Upper lobe of left lung (tissue), 6 donors: ENCODE results near the gene CALML6. TPM values are rescaled to one million over a fixed set of nuclear protein-coding genes. Genes with fewer than 3 reads are reported as not detected.

ENCODE experiments used
- ATAC-seq, 2 donors: fragments of 200-7000 bp; cut with Tn5 transposase; one replicate each; pipeline ENCODE4 v1.9.1; 2022; ENCODE audit warnings: mild to moderate bottlenecking in 2 of 2, moderate library complexity in 2 of 2; ENCODE audit not compliant: low FRiP score in 2 of 2
- DNase-seq, 2 donors: peaks; one replicate each; pipeline ENCODE4 v3.0.0-alpha.2; 2019 to 2020
- H3K27ac ChIP-seq, 4 donors: fragments of 200-600 bp; sonication (generic); one replicate each; pipeline ENCODE4 v1.5.1; 2016 to 2019
- H3K27me3 ChIP-seq, 4 donors: fragments of 200-600 bp; sonication (generic); one replicate each; pipeline ENCODE4 v1.5.1; 2017 to 2019
- H3K36me3 ChIP-seq, 4 donors: fragments of 200-600 bp; sonication (generic); one replicate each; pipeline ENCODE4 v1.5.1; 2016 to 2019
- H3K4me1 ChIP-seq, 4 donors: fragments of 200-600 bp; sonication (generic); one replicate each; pipeline ENCODE4 v1.5.1; 2018 to 2019
- H3K4me3 ChIP-seq, 4 donors: fragments of 200-600 bp; sonication (generic); one replicate each; pipeline ENCODE4 v1.5.1; 2017 to 2019; ENCODE audit warnings: mild to moderate bottlenecking in 2 of 4, moderate library complexity in 1 of 4
- H3K9me3 ChIP-seq, 4 donors: fragments of 200-600 bp; sonication (generic); one replicate each; pipeline ENCODE4 v1.5.1; 2018 to 2019
- CTCF ChIP-seq, 6 experiments: fragments of 450-650 bp in 4 of 6; fragments of 200-600 bp in 2 of 6; sonication (generic) in 2 of 6; IDR thresholded peaks; one replicate each; pipeline ENCODE4 v1.5.1; 2016 to 2019; ENCODE audit warnings: antibody characterized with exemption in 6 of 6
- EP300 ChIP-seq, 4 donors: sonication (generic); formaldehyde crosslinking; IDR thresholded peaks; one replicate each; pipeline ENCODE4 v1.5.1; 2017; ENCODE audit warnings: antibody characterized with exemption in 4 of 4, control low read depth in 2 of 4
- POLR2A ChIP-seq, 4 donors: fragments of 450-650 bp; IDR thresholded peaks; one replicate each; pipeline ENCODE4 v1.5.1; 2016 to 2017; ENCODE audit warnings: antibody characterized with exemption in 4 of 4, mild to moderate bottlenecking in 2 of 4
- POLR2AphosphoS5 ChIP-seq, 2 donors: sonication (generic); formaldehyde crosslinking; IDR thresholded peaks; one replicate each; pipeline ENCODE4 v1.5.1; 2017; ENCODE audit warnings: antibody characterized with exemption in 2 of 2
- WGBS, 2 donors: methylation state at CpG; one replicate each; pipeline ENCODE4 v1.1.5; 2017 to 2018; 5-methylcytosine and 5-hydroxymethylcytosine counted together
- total RNA-seq, 6 donors: library from RNA; depleted of rRNA in 4 of 6; stranded (reverse); fragments of >200 nt in 4 of 6; gene quantifications; one replicate each; pipeline versions ENCODE4 v1.1.0 to v1.2.1, GENCODE V29; 2016 to 2021
- donor health status: DM: no; HTN: no; CAD: no; lungs with moderate emphysema.
- donor health status: DM: no; HTN: yes; CAD: no; lungs with severe emphysema.

Gene CALML6
- total RNA-seq, 6 donors from 2014 or later = 0.37 to 0.57 (median 0.39) TPM; not detected in 3

- Histone ChIP-seq H3K9me3 (no peaks in the 10 kb centered on the region), H3K27ac (no peak overlapping the region), H3K4me3 (no peak overlapping the region), H3K36me3 (peaks cover 0 to 28% (median 3%) of the 10 kb centered on the region in 4 donors), H3K4me1 (peaks cover 65 to 94% (median 73%) of the 10 kb centered on the region in 4 donors), H3K27me3 (no peaks in the 10 kb centered on the region)
- DNase-seq (peak in 1 of 2 donors; percentile 53), ATAC-seq (peak; percentile 13 to 15)
- WGBS, 2 donors = 65 to 78% methylated on average over 2 of the region's 2 CpGs
- TF ChIP-seq CTCF (IDR thresholded peaks at IDR 0.05) (no peak), POLR2AphosphoS5 (IDR thresholded peaks at IDR 0.05) (no peak), POLR2A (IDR thresholded peaks at IDR 0.05) (no peak), EP300 (IDR thresholded peaks at IDR 0.05) (no peak)
These were observed 41.9 kb upstream of the CALML6 start for GRCh38 chr1:1873186-1873585.

GRCh38 chr1:1874901-1875300 lies 40.2 kb upstream of the CALML6 start:
- Histone ChIP-seq H3K9me3 (no peaks in the 10 kb centered on the region), H3K27ac (no peak overlapping the region), H3K4me1 (peaks cover 59 to 95% (median 72%) of the 10 kb centered on the region in 4 donors), H3K36me3 (peaks cover 0 to 28% (median 3%) of the 10 kb centered on the region in 4 donors), H3K27me3 (no peaks in the 10 kb centered on the region), H3K4me3 (no peak overlapping the region)
- WGBS, 2 donors = 97 to 98% methylated on average over 7 of the region's 7 CpGs
- no peak for ATAC-seq
- DNase-seq = no peak
- TF ChIP-seq POLR2A (IDR thresholded peaks at IDR 0.05) = no peak
- TF ChIP-seq POLR2AphosphoS5 (IDR thresholded peaks at IDR 0.05) = no peak
- TF ChIP-seq EP300 (IDR thresholded peaks at IDR 0.05) = no peak
- TF ChIP-seq CTCF (IDR thresholded peaks at IDR 0.05) = no peak

- Histone ChIP-seq H3K27me3 (no peaks in the 10 kb centered on the region), H3K9me3 (no peaks in the 10 kb centered on the region), H3K4me1 (peaks cover 53 to 96% (median 71%) of the 10 kb centered on the region in 4 donors), H3K4me3 (no peak overlapping the region), H3K36me3 (peaks cover 0 to 28% (median 3%) of the 10 kb centered on the region in 4 donors), H3K27ac (no peak overlapping the region)
- TF ChIP-seq CTCF (IDR thresholded peaks at IDR 0.05) (no peak), EP300 (IDR thresholded peaks at IDR 0.05) (no peak), POLR2A (IDR thresholded peaks at IDR 0.05) (no peak), POLR2AphosphoS5 (IDR thresholded peaks at IDR 0.05) (no peak)
- WGBS, 2 donors = 69 to 76% methylated on average over 1 of the region's 1 CpG
- DNase-seq (no peak), ATAC-seq (no peak)
These were observed 39.1 kb upstream of the CALML6 start for GRCh38 chr1:1875932-1876331.

- peaks cover 53 to 97% (median 71%) of the 10 kb centered on the region in 4 donors for H3K4me1 ChIP-seq
- H3K9me3 ChIP-seq = no peaks in the 10 kb centered on the region
- DNase-seq (no peak), ATAC-seq (no peak)
- H3K36me3 ChIP-seq = peaks cover 0 to 28% (median 3%) of the 10 kb centered on the region in 4 donors
- H3K4me3 ChIP-seq = no peak overlapping the region
- 80 to 84% methylated on average over 11 of the region's 11 CpGs for WGBS, 2 donors
- H3K27me3 ChIP-seq = no peaks in the 10 kb centered on the region
- no peak for TF ChIP-seq EP300 (IDR thresholded peaks at IDR 0.05)
- TF ChIP-seq POLR2A (IDR thresholded peaks at IDR 0.05) = no peak
- no peak for TF ChIP-seq POLR2AphosphoS5 (IDR thresholded peaks at IDR 0.05)
- no peak for TF ChIP-seq CTCF (IDR thresholded peaks at IDR 0.05)
- no peak overlapping the region for H3K27ac ChIP-seq
These were observed 38.6 kb upstream of the CALML6 start for GRCh38 chr1:1876335-1876930.
